ENCODE results near the gene KCNJ14. TPM values are rescaled to one million over a fixed set of nuclear protein-coding genes. Genes with fewer than 3 reads are reported as not detected.

The KCNJ14 gene
- polyA plus RNA-seq, 1 of the 3 experiments (the other 2 are of a cell fraction): 1.2 TPM

- CTCF ChIA-PET: interaction anchor here (0.7 to 2.4 kb wide), 11 partner anchors 8 to 443 kb away, joined by 3 to 10 read pairs (median 4); partner anchors contain the start of genes GRIN2D and KDELR1
Observed at GRCh38 chr19:48444129-48444935, 11.0 kb upstream of the KCNJ14 start.

GRCh38 chr19:48444936-48445200 is 10.5 kb upstream of the KCNJ14 start:
- peaks cover 18% of the 10 kb centered on the region for H3F3A ChIP-seq (replicated peaks; ENCODE audit: insufficient read depth)
- no peak for DNase-seq
- peak overlapping the region; percentile 98 to 99 for H3K4me3 ChIP-seq (ENCODE audit: low read depth in 2 of 2, low read length in 1 of 2)
- peak overlapping the region; percentile 87 for H2AFZ ChIP-seq (ENCODE audit: low read depth)
- H3K27me3 ChIP-seq (ENCODE audit: insufficient read depth): no peaks in the 10 kb centered on the region
- ChIA-PET POLR2A (interaction anchor here (0.9 to 1.4 kb wide), 4 partner anchors 82 to 174 kb away, joined by 3 to 5 read pairs (median 5); partner anchors contain the start of genes RPL18 and SPHK2), CTCF (interaction anchor here (0.7 to 2.4 kb wide), 16 partner anchors 8 to 443 kb away, joined by 3 to 10 read pairs (median 4); partner anchors contain the start of genes GRIN2D, KCNJ14 and KDELR1)
- H3K4me1 ChIP-seq (ENCODE audit: control insufficient read depth in 1 of 2, insufficient read depth in 2 of 2, low read depth in 1 of 2, low read length in 1 of 2): peaks cover 4 to 16% of the 10 kb centered on the region in 2 experiments; a peak in 2 of 4 replicates
- peaks cover 12 to 20% of the 10 kb centered on the region in 2 experiments for H3K36me3 ChIP-seq (replicated peaks in 1 of 2; ENCODE audit: control insufficient read depth in 1 of 2, insufficient read depth in 2 of 2, low read length in 1 of 2)
- H3K79me2 ChIP-seq (ENCODE audit: insufficient read depth): peaks cover 37% of the 10 kb centered on the region
- TF ChIP-seq RXRA (IDR thresholded peaks at IDR 0.05; ENCODE audit: borderline replicate concordance, low read depth) (no peak), FOXJ3 (CRISPR knock-in tag; IDR thresholded peaks at IDR 0.05) (no peak), GATA2 (CRISPR knock-in tag; IDR thresholded peaks at IDR 0.05) (no peak), MEF2A (IDR thresholded peaks at IDR 0.05; ENCODE audit: borderline replicate concordance, low read depth) (no peak), FOXM1 (IDR thresholded peaks at IDR 0.05; ENCODE audit: low read depth) (no peak)
- H4K20me1 ChIP-seq (ENCODE audit: insufficient read depth): no peaks in the 10 kb centered on the region
- 5% methylated on average over 3 of the region's 3 CpGs for WGBS (ENCODE audit: low lambda C conversion rate)
- peak overlapping the region; percentile 89 to 92 for H3K27ac ChIP-seq (ENCODE audit: low read depth in 2 of 2, low read length in 1 of 2)
- peak overlapping the region; percentile 92; the same call in 1 of the 2 replicates for H3K9ac ChIP-seq
- peak overlapping the region; percentile 99 for H3K4me2 ChIP-seq
- H3K9me2 ChIP-seq: no peaks in the 10 kb centered on the region
- H3K9me3 ChIP-seq: no peaks in the 10 kb centered on the region

More at GRCh38 chr19:48444129-48444935, 11.0 kb upstream of the KCNJ14 start:
- Histone ChIP-seq H3K9me3 (no peaks in the 10 kb centered on the region), H3K4me3 (ENCODE audit: low read depth in 2 of 2, low read length in 1 of 2) (peak overlapping the region; percentile 98 to 99), H3K27me3 (ENCODE audit: insufficient read depth) (no peaks in the 10 kb centered on the region), H3K4me2 (peak overlapping the region; percentile 99), H2AFZ (ENCODE audit: low read depth) (peak overlapping the region; percentile 87), H3K9me2 (no peaks in the 10 kb centered on the region), H4K20me1 (ENCODE audit: insufficient read depth) (no peaks in the 10 kb centered on the region), H3K27ac (ENCODE audit: low read depth in 2 of 2, low read length in 1 of 2) (peak overlapping the region; percentile 89 to 92), H3K36me3 (replicated peaks in 1 of 2; ENCODE audit: control insufficient read depth in 1 of 2, insufficient read depth in 2 of 2, low read length in 1 of 2) (peaks cover 12 to 20% of the 10 kb centered on the region in 2 experiments), H3K9ac (peak overlapping the region; percentile 92; the same call in 1 of the 2 replicates), H3K79me2 (ENCODE audit: insufficient read depth) (peaks cover 35% of the 10 kb centered on the region), H3F3A (replicated peaks; ENCODE audit: insufficient read depth) (peaks cover 18% of the 10 kb centered on the region), H3K4me1 (ENCODE audit: control insufficient read depth in 1 of 2, insufficient read depth in 2 of 2, low read depth in 1 of 2, low read length in 1 of 2) (peaks cover 4 to 16% of the 10 kb centered on the region in 2 experiments; a peak in 2 of 4 replicates)
- DNase-seq: peak; percentile 56
- TF ChIP-seq SMC3 (IDR thresholded peaks at IDR 0.05; ENCODE audit: low read depth, low read length) (0 out of 2 replicates have a peak, but pooled peaks have one; percentile 3), POLR2AphosphoS5 (IDR thresholded peaks at IDR 0.05; ENCODE audit: low read depth, low read length) (no peak)
- POLR2A ChIA-PET: interaction anchor here (0.9 to 1.0 kb wide), 3 partner anchors 81 to 175 kb away, joined by 3 to 5 read pairs (median 5); partner anchors contain the start of genes RPL18 and SPHK2
- 43% methylated on average over 38 of the region's 38 CpGs for WGBS (ENCODE audit: low lambda C conversion rate)

- Histone ChIP-seq H3K27me3 (ENCODE audit: insufficient read depth) (no peaks in the 10 kb centered on the region), H3K4me2 (peak overlapping the region; percentile 99), H3K4me1 (ENCODE audit: control insufficient read depth in 1 of 2, insufficient read depth in 2 of 2, low read depth in 1 of 2, low read length in 1 of 2) (peaks cover 4 to 16% of the 10 kb centered on the region in 2 experiments; a peak in 2 of 4 replicates), H3K9me2 (no peaks in the 10 kb centered on the region), H3K36me3 (replicated peaks in 1 of 2; ENCODE audit: control insufficient read depth in 1 of 2, insufficient read depth in 2 of 2, low read length in 1 of 2) (peaks cover 15 to 20% of the 10 kb centered on the region in 2 experiments), H3K9me3 (no peaks in the 10 kb centered on the region), H3F3A (replicated peaks; ENCODE audit: insufficient read depth) (peaks cover 18% of the 10 kb centered on the region), H3K27ac (ENCODE audit: low read depth in 2 of 2, low read length in 1 of 2) (peak overlapping the region; percentile 89 to 92), H4K20me1 (ENCODE audit: insufficient read depth) (no peaks in the 10 kb centered on the region), H3K4me3 (ENCODE audit: low read depth in 2 of 2, low read length in 1 of 2) (peak overlapping the region; percentile 98 to 99), H2AFZ (ENCODE audit: low read depth) (peak overlapping the region; percentile 87), H3K9ac (peak overlapping the region; percentile 92), H3K79me2 (ENCODE audit: insufficient read depth) (peaks cover 37% of the 10 kb centered on the region)
- WGBS (ENCODE audit: low lambda C conversion rate): 2% methylated on average over 6 of the region's 6 CpGs
- CTCF ChIA-PET: interaction anchor here (0.6 to 2.4 kb wide), 20 partner anchors 8 to 444 kb away, joined by 3 to 10 read pairs (median 3); partner anchors contain the start of genes GRIN2D, KCNJ14, KDELR1 and TMEM143
- peak; percentile 90 for DNase-seq
- POLR2A ChIA-PET: interaction anchor here (0.9 to 1.4 kb wide), 4 partner anchors 82 to 174 kb away, joined by 3 to 5 read pairs (median 5); partner anchors contain the start of genes RPL18 and SPHK2
- TF ChIP-seq TCF12 (IDR thresholded peaks at IDR 0.05) (peak; percentile 39), USF1 (IDR thresholded peaks at IDR 0.05; ENCODE audit: borderline replicate concordance, low read depth) (no peak), POLR2AphosphoS5 (IDR thresholded peaks at IDR 0.05; ENCODE audit: low read depth, low read length) (peak; percentile 54), GATA2 (CRISPR knock-in tag; IDR thresholded peaks at IDR 0.05) (peak; percentile 99), USF2 (IDR thresholded peaks at IDR 0.05; ENCODE audit: borderline replicate concordance, low read depth, low read length) (no peak), SMC3 (IDR thresholded peaks at IDR 0.05; ENCODE audit: low read depth, low read length) (peak; percentile 28; the same call in 1 of the 2 replicates), GABPA (IDR thresholded peaks at IDR 0.05; ENCODE audit: low read depth) (no peak), CTCF (IDR thresholded peaks at IDR 0.05) (peak; percentile 85), MXI1 (IDR thresholded peaks at IDR 0.05; ENCODE audit: low read depth, low read length) (no peak; the same call in 1 of the 2 replicates)
- TF ChIP-seq, protein P1, sequence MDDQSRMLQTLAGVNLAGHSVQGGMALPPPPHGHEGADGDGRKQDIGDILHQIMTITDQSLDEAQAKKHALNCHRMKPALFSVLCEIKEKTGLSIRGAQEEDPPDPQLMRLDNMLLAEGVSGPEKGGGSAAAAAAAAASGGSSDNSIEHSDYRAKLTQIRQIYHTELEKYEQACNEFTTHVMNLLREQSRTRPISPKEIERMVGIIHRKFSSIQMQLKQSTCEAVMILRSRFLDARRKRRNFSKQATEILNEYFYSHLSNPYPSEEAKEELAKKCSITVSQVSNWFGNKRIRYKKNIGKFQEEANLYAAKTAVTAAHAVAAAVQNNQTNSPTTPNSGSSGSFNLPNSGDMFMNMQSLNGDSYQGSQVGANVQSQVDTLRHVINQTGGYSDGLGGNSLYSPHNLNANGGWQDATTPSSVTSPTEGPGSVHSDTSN (IDR thresholded peaks at IDR 0.05): peak; percentile 19; the same call in 1 of the 2 replicates
Observed at GRCh38 chr19:48445256-48445605, 10.1 kb upstream of the KCNJ14 start.

Data from SK-N-SH (cell line).